Measurements from ENCODE around the gene B3GAT2.

B3GAT2 gene

DNA sequence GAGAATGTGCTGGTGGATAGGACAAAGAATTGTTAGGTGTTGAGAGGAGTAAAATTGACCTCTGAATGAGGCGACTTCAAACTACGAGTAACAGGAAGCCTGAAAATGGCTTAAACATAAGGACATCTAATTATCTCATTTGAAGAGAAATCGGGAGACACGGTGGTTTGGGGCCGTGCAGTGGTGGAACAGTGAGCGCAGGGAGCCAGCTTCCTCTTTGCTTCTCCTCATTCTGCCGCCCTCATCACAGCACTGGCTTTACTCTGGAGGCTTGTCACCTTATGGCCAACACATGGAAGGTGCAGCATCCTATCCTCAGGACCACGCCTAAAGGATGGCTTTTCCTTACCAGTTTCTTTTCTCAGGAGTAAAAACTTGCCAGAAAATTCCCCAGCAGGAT, 114.3 kb downstream of the B3GAT2 start:
- no peak for DNase-seq (ENCODE audit: low spot score)

DNA sequence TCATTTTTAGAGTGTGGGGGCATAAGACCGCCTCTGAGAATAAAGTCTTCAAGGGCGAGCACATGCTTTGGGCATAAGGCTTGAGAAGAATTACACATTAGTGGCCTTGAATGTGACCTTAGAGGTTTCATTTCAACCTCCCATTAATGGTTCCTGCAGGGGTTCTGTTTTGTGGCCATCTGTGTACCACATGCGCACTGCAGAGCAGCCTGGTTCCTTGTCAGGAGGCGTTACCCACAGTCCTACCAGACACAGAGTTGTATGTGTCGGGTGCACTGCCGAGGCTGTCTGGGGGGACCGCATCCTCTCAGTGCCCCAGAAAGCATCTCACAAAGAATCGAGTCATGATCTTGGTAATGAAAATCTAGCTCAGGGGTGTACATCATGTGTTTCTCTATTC, 115.7 kb downstream of the B3GAT2 start:
- DNase-seq (ENCODE audit: low spot score), result no peak

DNA sequence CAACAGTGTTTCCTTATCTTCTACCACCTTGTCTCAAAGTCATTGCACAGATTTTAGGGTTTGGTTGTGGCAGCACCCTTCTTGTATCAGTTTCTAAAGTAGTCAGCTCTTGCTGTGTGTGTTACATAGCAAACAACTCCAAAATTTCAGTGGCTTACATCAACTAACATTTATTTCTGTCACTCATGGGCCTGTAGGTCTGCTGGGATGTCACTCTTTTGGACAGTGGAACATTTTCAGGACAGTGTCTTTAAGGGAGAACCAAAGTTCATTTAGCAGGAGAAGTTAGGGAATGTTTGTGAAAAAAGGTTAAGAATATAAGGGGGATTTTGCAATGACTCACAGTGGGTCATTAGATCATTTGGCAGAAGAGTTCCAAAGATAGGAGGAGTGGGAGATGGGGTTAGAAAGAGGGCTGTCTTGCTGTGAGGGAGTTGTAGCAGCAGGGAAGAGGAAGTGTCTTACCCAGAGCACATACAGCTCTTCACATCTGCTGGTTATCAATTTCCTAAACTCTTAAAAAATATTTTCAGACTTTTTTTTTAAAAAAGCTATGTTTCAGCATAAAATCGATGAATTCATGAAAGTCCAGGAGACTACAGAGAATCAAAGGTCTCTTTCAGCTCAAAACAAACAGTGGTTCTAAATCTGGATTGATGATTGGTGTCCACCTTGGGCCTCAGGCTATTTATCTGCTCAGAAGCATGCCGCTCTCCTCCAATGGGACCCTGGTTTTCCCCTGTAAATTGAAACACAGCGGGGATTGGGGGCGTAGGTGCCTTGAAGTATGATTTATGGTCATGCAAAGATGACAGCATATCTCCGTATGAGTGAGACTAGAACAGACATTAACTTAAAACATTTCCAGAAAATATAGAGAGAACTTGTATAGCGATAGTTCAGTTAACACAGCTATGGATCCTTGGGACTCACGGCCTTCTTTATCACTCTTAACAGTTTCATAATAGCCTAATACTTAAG, 117.3 kb downstream of the B3GAT2 start:
- no peak for DNase-seq (ENCODE audit: low spot score)

DNA sequence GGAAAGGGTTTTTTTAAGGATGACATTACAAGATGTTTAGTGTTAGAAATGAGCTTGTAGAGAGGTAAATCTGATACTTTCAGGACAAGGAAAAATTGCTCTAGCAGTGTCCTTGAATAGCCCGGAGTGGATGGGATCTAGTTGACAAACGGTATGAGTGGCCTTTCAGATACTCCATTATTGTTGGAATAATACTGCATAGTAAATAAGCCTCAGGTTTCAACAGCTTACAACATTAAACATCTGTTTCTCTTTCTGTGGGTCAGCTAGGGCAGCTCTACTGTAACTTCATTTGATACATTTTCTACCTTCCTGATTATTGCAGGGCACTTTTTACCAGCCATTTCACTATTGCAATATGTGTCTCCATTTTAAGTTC, 118.0 kb downstream of the B3GAT2 start:
- no peak for DNase-seq (ENCODE audit: low spot score)

DNA sequence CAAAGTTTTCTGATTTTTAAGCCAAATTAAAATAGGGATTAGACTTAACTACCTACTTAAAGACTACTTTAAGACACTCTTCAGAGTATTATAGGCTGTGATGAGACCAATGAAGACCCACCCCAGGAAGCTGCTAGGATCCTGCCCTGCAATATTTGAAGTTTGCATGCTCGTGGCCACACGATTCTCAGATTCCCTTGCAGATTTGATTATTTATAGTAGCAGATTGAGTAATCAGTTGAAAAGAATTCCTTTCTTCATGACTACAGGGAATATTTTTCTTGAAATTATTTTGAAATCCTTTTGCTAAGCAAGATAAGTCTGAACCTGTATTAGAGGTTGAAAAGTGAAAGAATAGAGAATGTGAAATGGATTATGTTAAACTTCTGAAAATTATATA, 122.3 kb downstream of the B3GAT2 start:
- DNase-seq (ENCODE audit: low spot score), result no peak

DNA sequence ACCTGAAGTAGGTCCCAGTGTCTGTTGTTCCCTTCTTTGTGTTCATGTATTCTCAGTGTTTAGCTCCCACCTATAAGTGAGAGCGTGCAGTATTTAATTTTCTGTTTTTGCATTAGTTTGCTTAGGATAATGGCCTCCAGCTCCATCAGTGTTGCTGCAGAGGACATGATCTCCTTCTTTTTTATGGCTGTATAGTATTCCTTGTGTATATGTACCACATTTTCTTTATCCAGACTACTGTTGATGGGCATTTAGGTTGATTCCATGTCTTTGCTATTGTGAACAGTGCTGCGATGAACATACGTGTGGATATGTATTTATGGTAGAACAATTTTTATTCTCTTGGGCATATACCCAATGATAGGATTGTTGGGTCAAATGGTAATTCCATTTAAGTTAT, 125.4 kb downstream of the B3GAT2 start:
- no peak for DNase-seq (ENCODE audit: low spot score)

DNA sequence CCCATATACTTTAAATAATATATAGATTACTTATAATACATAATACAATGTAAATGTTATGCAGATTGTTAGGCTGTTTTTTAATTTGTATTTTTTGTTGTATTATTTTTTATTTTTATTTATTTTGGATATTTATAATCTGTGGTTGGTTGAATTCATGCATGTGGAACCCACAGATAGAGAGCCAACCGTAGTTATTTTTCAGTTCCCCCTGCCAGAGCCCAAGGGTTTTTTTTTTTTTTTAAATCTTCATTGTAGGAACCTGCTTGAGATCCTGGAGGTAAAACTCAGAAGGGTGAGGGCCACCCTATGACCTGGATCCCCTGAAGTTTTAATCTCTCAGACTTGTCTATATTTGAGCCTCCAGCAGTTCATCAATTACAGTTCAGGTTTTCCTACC, 133.2 kb downstream of the B3GAT2 start:
- no peak for DNase-seq (ENCODE audit: low spot score)

DNA sequence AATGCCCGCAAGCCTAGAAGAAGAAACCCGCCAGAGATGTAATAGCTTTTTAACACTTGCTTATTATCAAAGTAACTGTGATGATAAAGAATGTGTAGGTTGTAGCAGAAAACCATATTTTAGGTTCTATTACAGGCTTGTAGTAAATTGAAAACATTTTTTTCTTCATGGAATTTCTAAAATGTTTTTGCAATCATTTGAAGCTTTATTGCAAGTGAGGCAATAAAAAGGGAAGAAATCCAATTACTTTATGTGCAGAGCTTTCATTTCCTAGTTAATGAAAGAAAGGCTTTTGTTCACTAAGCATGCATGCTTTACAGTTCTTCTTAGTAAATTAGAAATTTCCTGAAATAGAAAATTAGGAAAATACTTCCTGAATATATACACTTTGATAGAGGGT, 135.1 kb downstream of the B3GAT2 start:
- no peak for DNase-seq (ENCODE audit: low spot score)

DNA sequence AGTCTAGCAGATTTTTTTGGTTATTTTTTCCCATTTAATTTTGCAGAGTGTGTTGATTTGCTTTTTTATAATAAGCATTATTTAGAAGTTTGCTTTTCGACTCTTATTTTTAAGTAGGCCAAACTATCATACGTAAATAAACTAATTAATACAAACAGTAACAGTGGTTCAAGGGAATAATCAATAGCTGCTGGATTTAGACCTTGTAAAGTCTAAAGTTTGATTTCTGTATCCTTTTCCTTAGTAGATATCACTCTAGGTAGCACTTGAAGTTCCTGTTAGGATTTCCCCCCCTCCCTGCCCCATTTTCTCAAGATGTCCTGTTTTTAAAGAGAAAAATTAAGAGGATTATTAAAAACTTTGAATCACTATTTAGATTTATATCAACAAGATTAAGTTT, 136.1 kb downstream of the B3GAT2 start:
- DNase-seq (ENCODE audit: low spot score), result no peak

DNA sequence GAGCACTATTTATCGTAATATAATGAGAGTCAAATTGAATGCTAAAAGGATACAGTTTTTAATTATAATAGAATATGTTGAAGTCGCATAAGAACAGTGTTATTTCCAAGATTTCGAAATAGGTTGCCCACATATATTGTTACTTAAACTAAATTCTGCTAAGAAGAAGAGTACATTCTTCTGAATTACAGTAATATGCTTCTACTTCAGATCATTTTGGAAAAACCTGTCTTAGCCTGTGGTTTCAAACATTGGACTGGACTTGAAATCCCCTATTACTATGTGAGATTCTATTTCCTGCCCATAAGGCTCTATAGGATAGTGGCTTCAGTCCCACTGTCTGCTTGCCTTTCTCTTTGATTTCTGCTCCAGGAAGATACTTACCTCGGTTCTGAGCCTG, 137.2 kb downstream of the B3GAT2 start:
- DNase-seq (ENCODE audit: low spot score), result no peak

DNA sequence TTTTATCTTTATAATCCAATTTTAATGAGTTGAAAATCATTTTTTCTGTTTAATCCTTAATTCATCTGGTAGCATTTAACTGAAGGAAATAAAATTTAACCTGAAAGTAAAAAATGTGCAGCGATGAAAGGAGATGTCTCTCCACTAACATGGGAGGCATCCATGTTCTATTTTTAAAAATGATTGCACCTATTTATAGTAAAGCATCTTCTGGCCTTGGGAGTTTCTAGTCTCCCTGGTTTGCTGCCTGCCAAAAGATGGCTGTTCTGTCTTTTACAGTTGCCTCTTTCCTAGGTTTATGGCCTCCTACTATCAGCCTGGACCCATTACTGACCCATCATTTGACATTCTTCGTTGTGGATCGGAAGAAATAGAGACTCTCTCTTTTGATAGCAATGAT, 143.0 kb downstream of the B3GAT2 start:
- DNase-seq (ENCODE audit: low spot score), result no peak

DNA sequence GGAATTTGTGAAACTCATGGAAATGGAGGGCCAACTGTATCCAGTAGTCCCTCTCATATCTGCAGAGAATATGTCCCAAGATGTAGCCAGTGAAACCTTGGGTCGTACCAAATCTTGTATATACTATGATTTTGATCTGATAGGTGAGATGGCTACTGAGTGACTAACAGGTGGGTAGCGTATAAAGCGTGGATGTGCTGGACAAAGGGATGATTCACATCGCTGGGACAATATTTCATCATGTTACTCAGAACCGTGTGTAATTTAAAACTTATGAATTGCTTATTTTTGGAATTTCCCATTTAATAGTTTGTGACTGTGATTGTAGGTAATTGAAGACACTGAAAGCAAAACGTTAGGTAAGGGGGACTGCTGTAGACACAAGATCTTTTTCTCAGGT, 145.1 kb downstream of the B3GAT2 start:
- DNase-seq (ENCODE audit: low spot score), result no peak
